Chondrocyte (in vitro differentiated cells): ENCODE data around the gene LRRC28. TPM values are rescaled to one million over a fixed set of nuclear protein-coding genes. Genes with fewer than 3 reads are reported as not detected.
"Not testable (repeated sequence)": the region's sequence is repeated elsewhere in the genome, so short reads cannot be mapped to it uniquely, and the experiment has no call there.

Experiments
- DNase-seq: peaks from one replicate; pipeline ENCODE4 v3.0.0; 2021; ENCODE audit warnings: mixed read lengths, low spot score
- H3K27ac Mint-ChIP-seq: one replicate; pipeline ENCODE4 v1.8.0; 2021; ENCODE audit warnings: mild to moderate bottlenecking, moderate library complexity, mixed read lengths; ENCODE audit not compliant: unreplicated experiment
- H3K27me3 Mint-ChIP-seq: 2 replicates; pipeline ENCODE4 v1.8.0; 2021; ENCODE audit warnings: low read depth, mixed read lengths
- H3K36me3 Mint-ChIP-seq: 2 replicates; pipeline ENCODE4 v1.8.0; 2021; ENCODE audit warnings: low read depth, mixed read lengths
- H3K4me1 Mint-ChIP-seq: 2 replicates; pipeline ENCODE4 v1.8.0; 2021; ENCODE audit warnings: low read depth, mild to moderate bottlenecking, mixed read lengths
- H3K4me3 Mint-ChIP-seq: one replicate; pipeline ENCODE4 v1.8.0; 2021; ENCODE audit warnings: mild to moderate bottlenecking, moderate library complexity, mixed read lengths; ENCODE audit not compliant: unreplicated experiment
- H3K9me3 Mint-ChIP-seq: 2 replicates; pipeline ENCODE4 v1.8.0; 2021; ENCODE audit warnings: low read depth, mixed read lengths
- total RNA-seq: library from RNA; stranded (reverse); gene quantifications from 3 replicates; pipeline ENCODE4 v1.2.1, GENCODE V29; 2021
- TF ChIP-seq, protein P1 (sequence below): fragments of 200-600 bp; sonication (generic); IDR thresholded peaks from 2 replicates; pipeline ENCODE4 v1.5.0; 2021; ENCODE audit warnings: antibody characterized with exemption, mild to moderate bottlenecking, moderate library complexity

Gene LRRC28
- total RNA-seq, 1 donor from 2014 or later = 28.5 TPM

DNA sequence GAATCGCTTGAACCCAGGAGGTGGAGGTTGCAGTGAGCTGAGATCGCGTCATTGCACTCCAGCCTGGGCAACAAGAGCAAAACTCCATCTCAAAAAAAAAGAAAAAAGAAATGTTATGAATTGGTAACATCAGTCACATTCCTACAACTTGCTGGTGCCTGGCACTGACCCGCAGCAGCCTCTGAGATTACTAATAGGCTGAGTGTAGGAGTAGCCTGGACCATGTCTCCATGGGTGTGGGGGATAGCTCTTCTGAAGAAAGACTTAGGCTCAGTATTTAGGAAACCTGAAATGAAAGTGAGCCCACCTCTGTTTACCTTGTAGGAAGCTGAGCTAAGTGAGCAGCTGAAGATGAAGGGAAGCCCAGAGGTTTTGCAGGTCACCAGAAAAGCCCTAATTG is 148.3 kb downstream of the LRRC28 start:
- DNase-seq = no peak
- Mint-ChIP-seq H3K27ac (peak overlapping the region; percentile 41), H3K4me1 (peaks cover 53% of the 10 kb centered on the region), H3K9me3 (peaks cover 6% of the 10 kb centered on the region), H3K27me3 (no peaks in the 10 kb centered on the region), H3K36me3 (no peaks in the 10 kb centered on the region), H3K4me3 (no peak overlapping the region)
- TF ChIP-seq, protein P1, sequence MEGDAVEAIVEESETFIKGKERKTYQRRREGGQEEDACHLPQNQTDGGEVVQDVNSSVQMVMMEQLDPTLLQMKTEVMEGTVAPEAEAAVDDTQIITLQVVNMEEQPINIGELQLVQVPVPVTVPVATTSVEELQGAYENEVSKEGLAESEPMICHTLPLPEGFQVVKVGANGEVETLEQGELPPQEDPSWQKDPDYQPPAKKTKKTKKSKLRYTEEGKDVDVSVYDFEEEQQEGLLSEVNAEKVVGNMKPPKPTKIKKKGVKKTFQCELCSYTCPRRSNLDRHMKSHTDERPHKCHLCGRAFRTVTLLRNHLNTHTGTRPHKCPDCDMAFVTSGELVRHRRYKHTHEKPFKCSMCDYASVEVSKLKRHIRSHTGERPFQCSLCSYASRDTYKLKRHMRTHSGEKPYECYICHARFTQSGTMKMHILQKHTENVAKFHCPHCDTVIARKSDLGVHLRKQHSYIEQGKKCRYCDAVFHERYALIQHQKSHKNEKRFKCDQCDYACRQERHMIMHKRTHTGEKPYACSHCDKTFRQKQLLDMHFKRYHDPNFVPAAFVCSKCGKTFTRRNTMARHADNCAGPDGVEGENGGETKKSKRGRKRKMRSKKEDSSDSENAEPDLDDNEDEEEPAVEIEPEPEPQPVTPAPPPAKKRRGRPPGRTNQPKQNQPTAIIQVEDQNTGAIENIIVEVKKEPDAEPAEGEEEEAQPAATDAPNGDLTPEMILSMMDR = no peak

DNA sequence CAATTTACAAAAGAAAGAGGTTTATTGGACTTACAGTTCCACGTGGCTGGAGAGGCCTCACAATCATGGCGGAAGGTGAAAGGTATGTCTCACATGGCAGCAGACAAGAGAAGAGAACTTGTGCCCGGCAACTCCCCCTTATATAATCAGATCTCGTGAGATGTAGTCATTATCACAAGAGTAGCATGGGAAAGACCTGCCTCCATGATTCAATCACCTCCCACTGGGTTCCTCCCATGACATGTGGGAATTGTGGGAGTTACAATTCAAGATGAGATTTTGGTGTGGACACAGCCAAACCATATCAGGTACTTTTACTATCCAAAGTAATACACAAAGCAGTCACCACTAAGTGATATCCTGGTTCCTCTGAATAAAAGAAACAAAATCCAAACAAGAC is 149.9 kb downstream of the LRRC28 start:
- not testable (repeated sequence) for H3K9me3 Mint-ChIP-seq, DNase-seq, H3K36me3 Mint-ChIP-seq, H3K4me3 Mint-ChIP-seq, H3K27me3 Mint-ChIP-seq
- peaks cover 60% of the 10 kb centered on the region for H3K4me1 Mint-ChIP-seq
- H3K27ac Mint-ChIP-seq = peak overlapping the region; percentile 75

DNA sequence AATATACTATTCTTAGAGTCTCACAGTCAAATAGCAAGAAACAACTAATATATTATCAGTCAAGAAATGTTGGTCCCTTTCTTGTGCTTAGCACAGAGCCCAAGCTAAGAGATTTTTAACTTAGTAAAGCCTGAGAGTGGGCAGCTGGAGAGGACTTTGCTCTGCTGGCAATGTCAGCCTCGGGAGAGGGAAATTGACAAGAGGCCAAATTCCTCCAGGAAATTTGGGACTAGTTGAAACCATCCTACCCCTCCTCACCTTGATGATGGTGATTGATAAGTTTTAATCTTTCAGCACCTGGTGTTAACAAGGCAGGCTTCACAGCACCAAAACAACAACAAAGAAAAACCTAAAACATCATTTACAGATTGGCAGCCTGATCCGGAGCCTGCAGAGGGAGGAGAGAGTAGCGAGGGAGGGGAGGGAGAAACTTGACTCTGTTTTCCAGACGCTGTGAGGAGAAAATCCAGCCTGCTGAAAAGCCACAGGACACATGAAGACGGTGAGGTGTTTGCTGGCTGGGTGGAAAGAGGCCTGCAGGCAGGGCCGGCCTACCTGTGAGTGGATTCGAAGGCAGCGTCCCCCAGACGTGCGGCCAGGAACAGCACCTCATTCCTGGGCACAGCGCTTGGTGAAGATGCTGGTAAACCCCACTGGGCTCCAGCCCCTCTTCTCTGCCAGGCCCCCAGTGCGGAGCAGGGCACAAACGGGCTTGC is 150.9 kb downstream of the LRRC28 start:
- H3K4me3 Mint-ChIP-seq = peak overlapping the region; percentile 29
- no peaks in the 10 kb centered on the region for H3K36me3 Mint-ChIP-seq
- peak overlapping the region; percentile 75 for H3K27ac Mint-ChIP-seq
- no peaks in the 10 kb centered on the region for H3K27me3 Mint-ChIP-seq
- no peaks in the 10 kb centered on the region for H3K9me3 Mint-ChIP-seq
- TF ChIP-seq, protein P1 = no peak
- peak; percentile 69 for DNase-seq
- peaks cover 60% of the 10 kb centered on the region for H3K4me1 Mint-ChIP-seq

DNA sequence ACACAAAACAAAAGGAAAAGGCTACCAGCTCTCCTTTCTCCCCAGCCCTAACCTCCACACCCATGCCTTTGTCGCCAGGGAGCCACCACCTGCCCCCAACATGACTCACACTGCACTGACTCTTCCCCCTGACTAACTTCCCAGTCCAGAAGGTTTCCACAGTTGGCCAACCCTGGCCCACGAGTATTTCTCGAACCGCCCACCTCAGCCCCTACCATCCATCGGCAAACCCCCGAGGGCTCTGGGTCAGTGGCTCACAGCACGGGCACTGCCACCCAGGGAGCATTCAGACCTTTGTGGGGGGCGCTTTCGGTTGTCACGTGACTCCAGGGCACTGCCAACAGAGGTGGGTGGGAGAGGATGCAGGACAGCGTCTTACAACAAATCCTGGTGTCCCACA is 152.3 kb downstream of the LRRC28 start:
- Mint-ChIP-seq H3K9me3 (no peaks in the 10 kb centered on the region), H3K36me3 (no peaks in the 10 kb centered on the region), H3K4me3 (no peak overlapping the region), H3K27ac (peak overlapping the region; percentile 55), H3K27me3 (no peaks in the 10 kb centered on the region), H3K4me1 (peaks cover 71% of the 10 kb centered on the region)
- DNase-seq = peak; percentile 43
- TF ChIP-seq, protein P1 = no peak

DNA sequence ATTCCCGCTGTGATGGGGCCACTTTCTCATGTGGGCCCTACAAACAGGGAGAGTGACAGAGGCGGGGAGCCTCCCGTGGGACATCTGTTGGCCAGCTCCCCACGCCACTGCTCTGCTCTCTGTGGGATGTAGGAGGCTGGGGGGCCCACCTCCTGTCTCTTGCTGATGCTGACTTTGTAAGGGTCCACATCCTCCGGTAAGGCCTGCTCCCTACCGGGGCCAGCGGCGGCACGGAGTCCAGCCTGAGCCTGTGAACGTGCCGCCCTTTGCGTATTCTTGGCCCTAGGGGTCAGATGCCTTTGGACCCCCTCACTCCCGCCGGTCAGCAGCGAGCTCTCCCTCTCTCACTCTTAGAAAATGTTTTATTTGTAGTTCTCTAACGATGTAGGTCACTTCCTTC is 153.2 kb downstream of the LRRC28 start:
- TF ChIP-seq, protein P1 = no peak
- H3K4me1 Mint-ChIP-seq = peaks cover 71% of the 10 kb centered on the region
- no peak overlapping the region for H3K27ac Mint-ChIP-seq
- H3K9me3 Mint-ChIP-seq = no peaks in the 10 kb centered on the region
- no peaks in the 10 kb centered on the region for H3K27me3 Mint-ChIP-seq
- H3K36me3 Mint-ChIP-seq = no peaks in the 10 kb centered on the region
- H3K4me3 Mint-ChIP-seq = no peak overlapping the region
- peak; percentile 72 for DNase-seq

DNA sequence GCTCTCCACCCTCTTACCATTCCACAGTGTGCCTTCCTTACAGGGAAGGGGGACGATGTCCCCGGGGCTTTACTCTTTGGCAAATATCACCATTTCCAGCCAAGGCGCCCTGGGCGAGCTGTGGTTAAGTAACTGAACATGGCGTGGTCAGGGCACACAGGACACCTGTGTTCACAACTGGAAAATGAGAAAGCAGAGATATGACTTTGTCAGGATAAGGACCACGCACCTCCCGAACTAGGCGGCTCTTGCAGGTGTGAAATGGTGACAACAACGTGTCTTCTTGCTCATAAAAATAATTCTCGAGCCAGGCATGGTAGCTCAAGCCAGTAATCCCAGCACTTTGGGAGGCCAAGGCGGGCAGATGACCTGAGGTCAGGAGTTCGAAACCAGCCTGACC is 154.8 kb downstream of the LRRC28 start:
- Mint-ChIP-seq H3K4me3 (no peak overlapping the region), H3K27ac (no peak overlapping the region), H3K27me3 (no peaks in the 10 kb centered on the region), H3K36me3 (no peaks in the 10 kb centered on the region), H3K4me1 (peaks cover 60% of the 10 kb centered on the region), H3K9me3 (no peaks in the 10 kb centered on the region)
- TF ChIP-seq, protein P1 = no peak
- DNase-seq = peak; percentile 37
